Suprapubic skin (tissue), 4 donors: ENCODE data around the gene GRIN2B. TPM values are rescaled to one million over a fixed set of nuclear protein-coding genes. Genes with fewer than 3 reads are reported as not detected.

Experiments
- DNase-seq, 2 donors: peaks; one replicate each; pipeline ENCODE4 v3.0.0-alpha.2; 2019; ENCODE audit warnings: low spot score in 2 of 2
- H3K27ac ChIP-seq: fragments of 200-600 bp; sonication (generic); one replicate; pipeline ENCODE4 v1.5.1; 2019
- H3K27me3 ChIP-seq: fragments of 200-600 bp; sonication (generic); one replicate; pipeline ENCODE4 v1.5.1; 2019
- H3K36me3 ChIP-seq: fragments of 200-600 bp; sonication (generic); one replicate; pipeline ENCODE4 v1.5.1; 2019
- H3K4me1 ChIP-seq: fragments of 200-600 bp; sonication (generic); one replicate; pipeline ENCODE4 v1.5.1; 2019
- H3K4me3 ChIP-seq: fragments of 200-600 bp; sonication (generic); one replicate; pipeline ENCODE4 v1.5.1; 2019; ENCODE audit warnings: mild to moderate bottlenecking
- H3K9me3 ChIP-seq: fragments of 200-600 bp; sonication (generic); one replicate; pipeline ENCODE4 v1.5.1; 2019
- CTCF ChIP-seq, 2 donors: fragments of 200-600 bp in 1 of 2; fragments of 450-650 bp in 1 of 2; sonication (generic) in 1 of 2; IDR thresholded peaks; one replicate each; pipeline ENCODE4 v1.5.1; 2016 to 2019; ENCODE audit warnings: antibody characterized with exemption in 2 of 2, mild to moderate bottlenecking in 1 of 2, moderate library complexity in 1 of 2
- EP300 ChIP-seq: sonication (generic); formaldehyde crosslinking; IDR thresholded peaks from one replicate; pipeline ENCODE4 v1.6.1; 2017; ENCODE audit warnings: antibody characterized with exemption
- POLR2A ChIP-seq, 2 donors: fragments of 450-650 bp; IDR thresholded peaks; one replicate each; pipeline ENCODE4 v1.6.1; 2017; ENCODE audit warnings: antibody characterized with exemption in 2 of 2, mild to moderate bottlenecking in 2 of 2, moderate library complexity in 2 of 2
- POLR2AphosphoS5 ChIP-seq, 3 donors: sonication (generic); formaldehyde crosslinking; IDR thresholded peaks; one replicate each; pipeline ENCODE4 v1.6.1; 2017; ENCODE audit warnings: antibody characterized with exemption in 3 of 3
- WGBS: methylation state at CpG from one replicate; pipeline ENCODE4 v1.1.5; 2018; 5-methylcytosine and 5-hydroxymethylcytosine counted together
- total RNA-seq, 4 donors: library from RNA; depleted of rRNA; stranded (reverse); fragments of >200 nt; gene quantifications; one replicate each; pipeline ENCODE4 v1.1.0, GENCODE V29; 2016

GRIN2B gene
- total RNA-seq, 4 donors from 2014 or later, result 0.04 to 0.26 (median 0.08) TPM; not detected in 1

GRCh38 chr12:13950502-13950901, 30.9 kb downstream of the GRIN2B start:
- Histone ChIP-seq H3K9me3 (no peaks in the 10 kb centered on the region), H3K27me3 (no peaks in the 10 kb centered on the region), H3K4me1 (no peaks in the 10 kb centered on the region), H3K27ac (no peak overlapping the region), H3K36me3 (no peaks in the 10 kb centered on the region), H3K4me3 (no peak overlapping the region)
- DNase-seq, result no peak
- WGBS, result 52% methylated on average over 1 of the region's 1 CpG
- no peak for TF ChIP-seq EP300
- TF ChIP-seq CTCF (IDR thresholded peaks at IDR 0.05), result no peak
- no peak for TF ChIP-seq POLR2A (IDR thresholded peaks at IDR 0.05)
- TF ChIP-seq POLR2AphosphoS5 (IDR thresholded peaks at IDR 0.05), result no peak

GRCh38 chr12:13948621-13949020, 32.8 kb downstream of the GRIN2B start:
- TF ChIP-seq EP300 (no peak), CTCF (IDR thresholded peaks at IDR 0.05) (no peak), POLR2AphosphoS5 (IDR thresholded peaks at IDR 0.05) (no peak)

GRCh38 chr12:13947276-13947946, 34.0 kb downstream of the GRIN2B start:
- no peak overlapping the region for H3K4me3 ChIP-seq
- WGBS, result 70% methylated on average over 6 of the region's 6 CpGs

More at GRCh38 chr12:13948621-13949020, 32.8 kb downstream of the GRIN2B start:
- Histone ChIP-seq H3K4me3 (no peak overlapping the region), H3K4me1 (no peaks in the 10 kb centered on the region), H3K27me3 (no peaks in the 10 kb centered on the region), H3K27ac (no peak overlapping the region), H3K36me3 (no peaks in the 10 kb centered on the region), H3K9me3 (no peaks in the 10 kb centered on the region)
- WGBS, result 86% methylated on average over 4 of the region's 4 CpGs
- DNase-seq, result no peak

GRCh38 chr12:13945641-13946040, 35.8 kb downstream of the GRIN2B start:
- H3K9me3 ChIP-seq, result no peaks in the 10 kb centered on the region
- TF ChIP-seq CTCF (IDR thresholded peaks at IDR 0.05), result no peak
- TF ChIP-seq EP300, result no peak
- no peak for TF ChIP-seq POLR2A (IDR thresholded peaks at IDR 0.05)
- no peak for TF ChIP-seq POLR2AphosphoS5 (IDR thresholded peaks at IDR 0.05)
- no peak overlapping the region for H3K27ac ChIP-seq
- no peaks in the 10 kb centered on the region for H3K27me3 ChIP-seq
- no peak overlapping the region for H3K4me3 ChIP-seq
- no peak for DNase-seq
- H3K36me3 ChIP-seq, result no peaks in the 10 kb centered on the region
- H3K4me1 ChIP-seq, result no peaks in the 10 kb centered on the region

More at GRCh38 chr12:13947276-13947946, 34.0 kb downstream of the GRIN2B start:
- no peak for TF ChIP-seq POLR2A (IDR thresholded peaks at IDR 0.05)
- no peak for TF ChIP-seq CTCF (IDR thresholded peaks at IDR 0.05)
- no peak for TF ChIP-seq EP300
- TF ChIP-seq POLR2AphosphoS5 (IDR thresholded peaks at IDR 0.05), result no peak
- no peaks in the 10 kb centered on the region for H3K27me3 ChIP-seq
- DNase-seq, result no peak
- H3K27ac ChIP-seq, result no peak overlapping the region
- H3K4me1 ChIP-seq, result no peaks in the 10 kb centered on the region
- no peaks in the 10 kb centered on the region for H3K36me3 ChIP-seq
- H3K9me3 ChIP-seq, result no peaks in the 10 kb centered on the region

- Histone ChIP-seq H3K4me3 (no peak overlapping the region), H3K36me3 (no peaks in the 10 kb centered on the region), H3K27me3 (no peaks in the 10 kb centered on the region), H3K4me1 (no peaks in the 10 kb centered on the region), H3K27ac (no peak overlapping the region), H3K9me3 (no peaks in the 10 kb centered on the region)
- TF ChIP-seq POLR2AphosphoS5 (IDR thresholded peaks at IDR 0.05) (no peak), EP300 (no peak), POLR2A (IDR thresholded peaks at IDR 0.05) (no peak), CTCF (IDR thresholded peaks at IDR 0.05) (no peak)
- no peak for DNase-seq
- 83% methylated on average over 3 of the region's 3 CpGs for WGBS
These were observed 36.2 kb downstream of the GRIN2B start for GRCh38 chr12:13945236-13945635.
